ENCODE data around the gene MUC5AC. TPM values are rescaled to one million over a fixed set of nuclear protein-coding genes. Genes with fewer than 3 reads are reported as not detected.
"Not testable (repeated sequence)": the region's sequence is repeated elsewhere in the genome, so short reads cannot be mapped to it uniquely, and the experiment has no call there.

MUC5AC gene
- total and polyA plus RNA-seq, 3 experiments from 2014 or later: not detected

GRCh38 chr11:1162138-1162475 lies 4.4 kb downstream of the MUC5AC start:
- CTCF ChIA-PET: no interaction called here
- H3K36me3 Mint-ChIP-seq: no peaks in the 10 kb centered on the region
- DNase-seq: no peak
- no peak overlapping the region for H3K27ac ChIP-seq (ENCODE audit: low read depth, low read length)
- H3K36me3 ChIP-seq (ENCODE audit: insufficient read depth, low read length): no peaks in the 10 kb centered on the region
- no peaks in the 10 kb centered on the region for H3K9me3 ChIP-seq (ENCODE audit: low read length)
- H3K27ac Mint-ChIP-seq: no peak overlapping the region
- POLR2A ChIA-PET: no interaction called here
- no peak overlapping the region for H3K4me3 Mint-ChIP-seq
- no peak overlapping the region for H3K4me3 ChIP-seq (ENCODE audit: low read length)
- peaks cover 2 to 5% of the 10 kb centered on the region in 2 donors for H3K27me3 Mint-ChIP-seq
- H3K9me3 Mint-ChIP-seq: no peaks in the 10 kb centered on the region
- H3K4me1 Mint-ChIP-seq: no peaks in the 10 kb centered on the region
- H3K4me1 ChIP-seq (ENCODE audit: insufficient read depth, low read length): no peaks in the 10 kb centered on the region
- H3K27me3 ChIP-seq (ENCODE audit: insufficient read depth, low read length, poor library complexity, severe bottlenecking): no peaks in the 10 kb centered on the region

GRCh38 chr11:1162491-1163311 lies 4.9 kb downstream of the MUC5AC start:
- no peak overlapping the region for H3K27ac Mint-ChIP-seq
- Histone ChIP-seq H3K4me3 (ENCODE audit: low read length) (no peak overlapping the region), H3K9me3 (ENCODE audit: low read length) (no peaks in the 10 kb centered on the region), H3K4me1 (ENCODE audit: insufficient read depth, low read length) (no peaks in the 10 kb centered on the region), H3K27ac (ENCODE audit: low read depth, low read length) (no peak overlapping the region), H3K36me3 (ENCODE audit: insufficient read depth, low read length) (no peaks in the 10 kb centered on the region), H3K27me3 (ENCODE audit: insufficient read depth, low read length, poor library complexity, severe bottlenecking) (no peaks in the 10 kb centered on the region)
- H3K4me1 Mint-ChIP-seq: no peaks in the 10 kb centered on the region
- ChIA-PET CTCF (no interaction called here), POLR2A (no interaction called here)
- H3K36me3 Mint-ChIP-seq: no peaks in the 10 kb centered on the region
- H3K9me3 Mint-ChIP-seq: no peaks in the 10 kb centered on the region
- H3K27me3 Mint-ChIP-seq: peaks cover 3 to 5% of the 10 kb centered on the region in 2 donors
- no peak for DNase-seq
- H3K4me3 Mint-ChIP-seq: no peak overlapping the region

DNA sequence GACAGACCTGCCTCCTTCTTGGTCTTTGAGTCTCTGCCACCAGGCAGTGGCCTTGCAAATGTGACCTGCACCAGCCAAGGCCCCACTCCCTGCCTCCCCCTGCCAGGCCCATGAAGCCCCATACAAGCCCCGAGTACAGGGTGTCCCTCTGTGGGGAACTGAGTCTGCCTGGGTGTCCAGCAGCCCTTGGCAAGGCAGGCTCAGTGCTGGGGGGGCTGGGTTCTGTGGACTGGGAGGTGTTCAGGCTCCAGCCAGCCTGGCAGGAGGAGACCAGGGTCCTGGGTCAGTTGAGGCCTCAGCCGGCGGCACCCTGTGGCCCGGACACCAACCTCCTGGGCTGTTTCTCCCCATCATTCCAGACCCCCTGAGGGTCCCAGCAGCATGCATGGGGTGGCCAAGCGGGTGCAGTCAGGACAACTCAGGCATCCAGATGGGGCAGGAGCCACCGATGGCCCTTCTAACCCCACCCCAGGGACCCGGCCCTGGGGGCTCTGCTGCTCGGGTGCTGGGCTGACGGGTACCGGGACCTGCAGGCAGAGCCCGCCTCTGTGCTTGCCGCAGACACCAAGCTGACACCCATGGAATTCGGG lies 5.7 kb downstream of the MUC5AC start:
- Histone ChIP-seq H3K9me3 (ENCODE audit: low read length) (no peaks in the 10 kb centered on the region), H3K27me3 (ENCODE audit: insufficient read depth, low read length, poor library complexity, severe bottlenecking) (no peaks in the 10 kb centered on the region), H3K4me3 (ENCODE audit: low read length) (no peak overlapping the region), H3K27ac (ENCODE audit: low read depth, low read length) (no peak overlapping the region), H3K4me1 (ENCODE audit: insufficient read depth, low read length) (no peaks in the 10 kb centered on the region), H3K36me3 (ENCODE audit: insufficient read depth, low read length) (no peaks in the 10 kb centered on the region)
- POLR2A ChIA-PET: no interaction called here
- no peak overlapping the region for H3K4me3 Mint-ChIP-seq
- no peak for DNase-seq
- H3K4me1 Mint-ChIP-seq: no peaks in the 10 kb centered on the region
- H3K27ac Mint-ChIP-seq: no peak overlapping the region
- CTCF ChIA-PET: no interaction called here
- H3K36me3 Mint-ChIP-seq: no peaks in the 10 kb centered on the region
- H3K27me3 Mint-ChIP-seq: peaks cover 3 to 5% of the 10 kb centered on the region in 2 donors
- no peaks in the 10 kb centered on the region for H3K9me3 Mint-ChIP-seq

DNA sequence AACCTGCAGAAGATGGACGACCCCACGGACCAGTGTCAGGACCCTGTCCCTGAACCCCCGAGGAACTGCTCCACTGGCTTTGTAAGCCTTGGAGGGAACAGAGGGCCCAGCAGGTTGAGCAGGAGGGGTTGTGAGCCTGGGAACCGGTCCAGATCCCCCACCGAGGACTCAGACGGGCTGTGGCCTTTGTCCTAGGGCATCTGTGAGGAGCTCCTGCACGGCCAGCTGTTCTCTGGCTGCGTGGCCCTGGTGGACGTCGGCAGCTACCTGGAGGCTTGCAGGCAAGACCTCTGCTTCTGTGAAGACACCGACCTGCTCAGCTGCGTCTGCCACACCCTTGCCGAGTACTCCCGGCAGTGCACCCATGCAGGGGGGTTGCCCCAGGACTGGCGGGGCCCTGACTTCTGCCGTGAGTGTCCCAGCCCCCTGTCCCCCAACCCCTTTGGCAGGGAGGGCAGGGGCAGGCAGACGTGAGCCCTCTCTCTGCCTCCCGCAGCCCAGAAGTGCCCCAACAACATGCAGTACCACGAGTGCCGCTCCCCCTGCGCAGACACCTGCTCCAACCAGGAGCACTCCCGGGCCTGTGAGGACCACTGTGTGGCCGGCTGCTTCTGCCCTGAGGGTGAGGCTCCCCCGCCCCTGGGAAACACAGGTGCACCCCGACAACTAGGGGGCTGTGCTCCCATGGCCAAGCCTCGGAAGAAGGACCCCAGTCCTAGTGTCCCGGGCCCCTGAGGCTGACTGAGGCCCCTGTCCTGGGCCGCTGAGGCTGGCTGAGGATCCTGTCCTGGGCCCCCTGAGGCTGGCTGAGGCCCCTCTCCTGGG lies 6.4 kb downstream of the MUC5AC start:
- H3K4me3 Mint-ChIP-seq: no peak overlapping the region
- Histone ChIP-seq H3K27me3 (ENCODE audit: insufficient read depth, low read length, poor library complexity, severe bottlenecking) (no peaks in the 10 kb centered on the region), H3K9me3 (ENCODE audit: low read length) (no peaks in the 10 kb centered on the region), H3K4me3 (ENCODE audit: low read length) (no peak overlapping the region), H3K4me1 (ENCODE audit: insufficient read depth, low read length) (no peaks in the 10 kb centered on the region), H3K27ac (ENCODE audit: low read depth, low read length) (no peak overlapping the region), H3K36me3 (ENCODE audit: insufficient read depth, low read length) (no peaks in the 10 kb centered on the region)
- DNase-seq: no peak
- ChIA-PET POLR2A (no interaction called here), CTCF (no interaction called here)
- H3K36me3 Mint-ChIP-seq: no peaks in the 10 kb centered on the region
- no peaks in the 10 kb centered on the region for H3K4me1 Mint-ChIP-seq
- no peaks in the 10 kb centered on the region for H3K9me3 Mint-ChIP-seq
- no peak overlapping the region for H3K27ac Mint-ChIP-seq
- peaks cover 3 to 5% of the 10 kb centered on the region in 2 donors for H3K27me3 Mint-ChIP-seq

DNA sequence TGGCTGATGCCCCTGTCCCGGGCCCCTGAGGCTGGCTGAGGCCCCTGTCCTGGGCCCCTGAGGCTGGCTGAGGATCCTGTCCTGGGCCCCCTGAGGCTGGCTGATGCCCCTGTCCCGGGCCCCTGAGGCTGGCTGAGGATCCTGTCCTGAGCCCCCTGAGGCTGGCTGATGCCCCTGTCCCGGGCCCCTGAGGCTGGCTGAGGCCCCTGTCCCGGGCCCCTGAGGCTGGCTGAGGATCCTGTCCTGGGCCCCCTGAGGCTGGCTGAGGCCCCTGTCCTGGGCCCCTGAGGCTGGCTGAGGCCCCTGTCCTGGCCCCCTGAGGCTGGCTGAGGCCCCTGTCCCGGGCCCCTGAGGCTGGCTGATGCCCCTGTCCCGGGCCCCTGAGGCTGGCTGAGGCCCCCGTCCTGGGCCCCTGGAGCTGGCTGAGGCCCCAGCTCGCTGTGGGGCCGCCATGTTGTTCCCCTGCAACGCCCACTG lies 7.1 kb downstream of the MUC5AC start:
- H3K4me3 ChIP-seq (ENCODE audit: low read length); H3K9me3 Mint-ChIP-seq; H3K27ac Mint-ChIP-seq; H3K27me3 Mint-ChIP-seq; H3K4me1 ChIP-seq (ENCODE audit: insufficient read depth, low read length); H3K9me3 ChIP-seq (ENCODE audit: low read length); H3K27me3 ChIP-seq (ENCODE audit: insufficient read depth, low read length, poor library complexity, severe bottlenecking); DNase-seq; CTCF ChIA-PET; H3K4me1 Mint-ChIP-seq; H3K36me3 Mint-ChIP-seq; H3K27ac ChIP-seq (ENCODE audit: low read depth, low read length); POLR2A ChIA-PET; H3K36me3 ChIP-seq (ENCODE audit: insufficient read depth, low read length); H3K4me3 Mint-ChIP-seq: not testable (repeated sequence)

DNA sequence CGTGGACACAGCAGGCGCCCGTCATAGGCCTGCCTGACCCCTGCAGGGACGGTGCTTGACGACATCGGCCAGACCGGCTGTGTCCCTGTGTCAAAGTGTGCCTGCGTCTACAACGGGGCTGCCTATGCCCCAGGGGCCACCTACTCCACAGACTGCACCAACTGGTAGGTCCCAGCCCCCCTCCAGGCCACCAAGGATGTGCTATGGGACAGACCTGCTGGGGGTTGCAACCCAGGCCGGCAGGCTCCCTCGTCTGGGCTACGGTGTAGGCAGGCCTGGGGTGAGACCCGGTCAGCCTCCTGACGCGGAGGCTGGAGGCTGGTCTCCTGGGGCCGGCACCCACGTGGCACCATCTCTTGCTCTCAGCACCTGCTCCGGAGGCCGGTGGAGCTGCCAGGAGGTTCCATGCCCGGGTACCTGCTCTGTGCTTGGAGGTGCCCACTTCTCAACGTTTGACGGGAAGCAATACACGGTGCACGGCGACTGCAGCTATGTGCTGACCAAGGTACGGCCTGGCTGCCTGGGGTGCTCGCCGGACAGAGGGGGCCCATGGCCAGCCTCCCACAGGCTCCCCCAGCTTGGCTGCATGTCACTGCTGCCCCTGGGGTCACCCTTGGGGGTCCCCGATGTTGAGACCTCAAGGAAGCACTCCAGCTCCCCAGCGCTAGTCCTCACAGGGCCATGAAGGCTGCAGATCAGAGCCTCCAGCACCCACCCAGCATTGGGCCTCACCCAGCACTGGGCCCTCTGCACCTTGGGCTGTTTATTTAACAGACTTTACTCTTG lies 7.7 kb downstream of the MUC5AC start:
- Mint-ChIP-seq H3K27ac (no peak overlapping the region), H3K4me1 (no peaks in the 10 kb centered on the region), H3K27me3 (peaks cover 3 to 5% of the 10 kb centered on the region in 2 donors), H3K36me3 (no peaks in the 10 kb centered on the region), H3K4me3 (no peak overlapping the region), H3K9me3 (no peaks in the 10 kb centered on the region)
- POLR2A ChIA-PET: no interaction called here
- no peaks in the 10 kb centered on the region for H3K36me3 ChIP-seq (ENCODE audit: insufficient read depth, low read length)
- CTCF ChIA-PET: no interaction called here
- no peaks in the 10 kb centered on the region for H3K9me3 ChIP-seq (ENCODE audit: low read length)
- no peaks in the 10 kb centered on the region for H3K4me1 ChIP-seq (ENCODE audit: insufficient read depth, low read length)
- DNase-seq: no peak
- no peaks in the 10 kb centered on the region for H3K27me3 ChIP-seq (ENCODE audit: insufficient read depth, low read length, poor library complexity, severe bottlenecking)
- no peak overlapping the region for H3K4me3 ChIP-seq (ENCODE audit: low read length)
- H3K27ac ChIP-seq (ENCODE audit: low read depth, low read length): no peak overlapping the region

- POLR2A ChIA-PET: no interaction called here
Measured at GRCh38 chr11:1167256-1167655, 9.5 kb downstream of the MUC5AC start.

More at GRCh38 chr11:1167256-1167655, 9.5 kb downstream of the MUC5AC start:
- Histone ChIP-seq H3K27me3 (ENCODE audit: insufficient read depth, low read length, poor library complexity, severe bottlenecking) (no peaks in the 10 kb centered on the region), H3K9me3 (ENCODE audit: low read length) (no peaks in the 10 kb centered on the region), H3K27ac (ENCODE audit: low read depth, low read length) (no peak overlapping the region), H3K4me1 (ENCODE audit: insufficient read depth, low read length) (no peaks in the 10 kb centered on the region), H3K4me3 (ENCODE audit: low read length) (no peak overlapping the region), H3K36me3 (ENCODE audit: insufficient read depth, low read length) (no peaks in the 10 kb centered on the region)
- DNase-seq: no peak
- no peaks in the 10 kb centered on the region for H3K36me3 Mint-ChIP-seq
- no peak overlapping the region for H3K4me3 Mint-ChIP-seq
- CTCF ChIA-PET: no interaction called here
- no peak overlapping the region for H3K27ac Mint-ChIP-seq
- peaks cover 3 to 5% of the 10 kb centered on the region in 2 donors for H3K27me3 Mint-ChIP-seq
- no peaks in the 10 kb centered on the region for H3K4me1 Mint-ChIP-seq
- no peaks in the 10 kb centered on the region for H3K9me3 Mint-ChIP-seq

Measured in CD8-positive, alpha-beta memory T cell (primary cell).